CD4-positive, alpha-beta T cell treated with Interleukin-21 for 1 hour (primary cell): ENCODE data around the gene ALDH5A1.
"Not testable (repeated sequence)": the region's sequence is repeated elsewhere in the genome, so short reads cannot be mapped to it uniquely, and the experiment has no call there.

ENCODE experiments used
- DNase-seq: peaks from one replicate; pipeline ENCODE4 v3.0.0-alpha.2; 2020

ALDH5A1 gene

DNA sequence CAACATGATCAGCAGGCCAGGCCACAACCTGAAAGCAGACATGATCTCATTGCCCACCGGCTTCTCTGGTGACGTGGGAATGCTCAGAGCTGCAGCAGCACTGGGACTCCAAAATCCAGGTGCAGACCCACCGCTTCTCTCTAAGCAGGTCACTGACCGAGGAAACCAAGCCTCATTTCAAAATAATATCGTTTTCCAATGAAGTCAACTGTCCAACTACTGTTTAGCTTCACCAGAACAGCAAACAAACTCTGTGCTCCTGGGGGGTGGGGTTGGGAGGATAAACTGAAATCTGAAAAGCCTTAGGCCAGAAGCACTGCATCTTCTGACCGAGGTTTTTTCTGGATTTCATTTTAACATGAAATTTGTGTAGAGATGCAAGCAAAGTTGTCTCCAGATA, 5.3 kb upstream of the ALDH5A1 start, which contains the start of gene GPLD1:
Gene GPLD1 (minus strand): TSS at position 109 of the 400 bp plus-strand sequence. CDS start 67 bp downstream, at position 42.
- DNase-seq: no peak

- no peak for DNase-seq
Observed at GRCh38 chr6:24489881-24490280, 4.9 kb upstream of the ALDH5A1 start.

- DNase-seq: no peak
Observed at GRCh38 chr6:24490948-24491347, 3.8 kb upstream of the ALDH5A1 start.

DNA sequence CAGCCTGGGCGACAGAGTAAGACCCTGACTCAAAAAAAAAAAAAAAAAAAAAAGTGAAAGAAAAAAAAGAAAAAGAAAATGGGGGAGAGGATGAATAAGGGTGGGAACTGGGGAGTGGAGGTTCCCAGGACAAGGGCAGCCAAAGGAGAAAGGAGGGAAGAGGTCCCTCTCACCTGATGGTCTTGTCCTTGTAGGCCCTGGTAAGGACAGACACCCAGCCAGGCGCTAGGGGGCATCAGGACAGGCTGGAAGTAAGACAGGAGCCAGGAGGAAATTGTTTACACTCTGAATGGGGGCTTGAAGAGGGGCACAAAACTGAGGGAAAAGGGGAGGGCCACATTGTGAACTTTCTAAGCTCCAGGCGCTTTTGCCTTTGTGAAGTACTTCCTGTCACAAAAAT, 2.3 kb upstream of the ALDH5A1 start:
- no peak for DNase-seq

- no peak for DNase-seq
Observed at GRCh38 chr6:24493945-24494820, 586 bp upstream of the ALDH5A1 start.

GRCh38 chr6:24497254-24497970, 2.6 kb downstream of the ALDH5A1 start:
- peak; percentile 12 for DNase-seq

DNA sequence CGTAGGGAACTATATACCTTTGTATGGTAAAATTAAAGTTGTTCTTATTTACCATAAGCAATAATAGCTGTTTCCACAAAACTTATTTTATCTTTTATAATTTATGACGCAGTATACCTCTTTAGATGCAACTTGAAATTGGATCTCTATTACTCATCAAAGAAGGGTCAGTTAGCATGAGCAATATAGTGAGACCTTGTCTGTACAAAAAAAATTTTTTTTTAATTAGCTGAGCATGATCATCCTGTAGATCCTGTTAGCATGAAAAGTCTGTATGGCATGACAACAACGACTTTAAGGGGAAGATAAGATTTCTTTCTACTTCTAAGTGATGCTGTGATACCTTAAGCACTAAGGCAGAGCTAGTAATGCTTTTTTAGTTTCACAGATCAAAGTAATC, 5.9 kb downstream of the ALDH5A1 start:
- DNase-seq: no peak

GRCh38 chr6:24501374-24501773, 6.6 kb downstream of the ALDH5A1 start:
- no peak for DNase-seq

GRCh38 chr6:24501914-24502313, 7.1 kb downstream of the ALDH5A1 start:
- no peak for DNase-seq

- no peak for DNase-seq
Observed at GRCh38 chr6:24504287-24504648, 9.5 kb downstream of the ALDH5A1 start.

DNA sequence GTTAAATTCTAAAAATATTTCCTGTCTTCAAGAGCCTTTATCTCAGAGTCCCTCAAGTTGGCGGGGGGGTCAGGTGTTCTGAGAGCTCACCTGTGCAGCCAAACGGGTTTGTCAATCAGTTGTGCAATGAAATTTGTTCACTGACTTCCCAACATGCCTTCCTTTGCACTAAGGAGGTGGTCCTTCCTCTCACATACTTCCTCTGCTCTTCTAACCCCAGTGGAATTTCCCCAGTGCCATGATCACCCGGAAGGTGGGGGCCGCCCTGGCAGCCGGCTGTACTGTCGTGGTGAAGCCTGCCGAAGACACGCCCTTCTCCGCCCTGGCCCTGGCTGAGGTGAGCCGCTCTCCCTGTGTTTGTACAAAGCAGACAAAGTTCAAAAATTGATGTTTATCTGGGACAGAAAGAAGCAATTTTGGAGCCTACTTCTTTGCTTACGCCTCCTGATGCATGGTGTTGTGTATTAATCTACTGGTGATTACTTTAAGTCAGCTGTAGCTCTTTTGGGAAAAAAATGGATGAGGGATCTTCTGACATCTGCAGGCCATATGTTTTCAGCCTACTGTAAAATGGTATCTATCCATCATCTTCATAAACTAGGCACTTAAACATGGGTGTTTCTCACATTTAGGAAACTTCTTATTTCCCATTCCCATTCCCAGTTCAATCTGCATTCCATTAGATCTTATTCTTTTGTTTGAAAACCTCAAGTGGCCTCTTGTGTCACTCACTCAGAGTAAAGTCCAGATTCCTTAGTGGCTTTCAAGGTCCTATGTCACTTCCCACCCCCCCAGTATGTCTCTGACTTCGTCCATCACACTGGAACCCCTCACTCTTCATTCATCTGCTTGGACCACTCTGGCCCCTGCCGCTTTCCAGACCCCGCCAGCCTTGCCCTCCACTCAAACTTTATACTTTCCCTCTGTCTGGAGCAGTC, 10.1 kb downstream of the ALDH5A1 start:
- DNase-seq: no peak

- no peak for DNase-seq
Observed at GRCh38 chr6:24506814-24507520, 12.2 kb downstream of the ALDH5A1 start.

- not testable (repeated sequence) for DNase-seq
Observed at GRCh38 chr6:24511976-24512375, 17.2 kb downstream of the ALDH5A1 start.

GRCh38 chr6:24513602-24514001, 18.8 kb downstream of the ALDH5A1 start:
- no peak for DNase-seq

DNA sequence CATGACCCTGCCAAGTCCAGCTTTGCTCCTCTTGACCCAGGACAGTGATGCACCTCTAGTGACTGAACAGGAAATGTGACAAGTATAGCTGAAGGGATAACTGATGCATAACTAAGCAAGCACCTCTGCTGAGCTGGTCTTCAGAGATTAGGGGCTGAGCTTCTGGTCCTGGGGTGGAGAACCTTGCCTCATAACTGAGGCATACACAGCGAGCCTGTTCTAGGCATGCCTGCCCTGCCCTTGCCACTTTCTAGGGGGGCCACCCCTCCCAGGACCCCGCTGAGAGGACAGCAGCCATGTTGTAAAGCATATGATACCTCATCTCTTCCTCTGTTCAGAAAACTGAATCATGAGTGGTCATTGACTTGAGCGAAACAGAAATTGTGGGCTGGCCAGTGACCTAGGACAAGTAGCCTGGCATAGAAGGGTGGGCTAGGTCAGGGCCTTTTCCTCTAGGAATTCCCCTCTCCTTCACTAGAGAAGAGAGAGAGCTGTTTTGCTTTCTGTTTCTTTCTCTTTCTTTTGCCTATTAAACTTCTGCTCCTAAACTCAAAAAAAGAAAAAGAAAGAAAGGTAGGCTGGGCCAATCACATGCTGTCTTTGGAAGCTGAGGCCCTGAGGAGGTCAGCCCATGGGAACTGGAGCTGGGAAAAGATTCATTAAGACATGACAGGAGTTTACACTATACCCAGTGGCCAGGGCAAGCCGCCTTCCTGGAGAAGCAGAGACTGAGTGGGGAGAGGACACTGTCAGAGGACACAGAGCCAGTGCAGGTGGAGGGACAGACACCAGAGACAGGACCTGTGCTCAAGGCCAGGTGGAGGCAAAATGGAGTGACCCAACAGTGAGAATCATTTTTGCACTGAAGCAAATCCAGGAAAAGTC, 23.1 kb downstream of the ALDH5A1 start:
- DNase-seq: no peak

DNA sequence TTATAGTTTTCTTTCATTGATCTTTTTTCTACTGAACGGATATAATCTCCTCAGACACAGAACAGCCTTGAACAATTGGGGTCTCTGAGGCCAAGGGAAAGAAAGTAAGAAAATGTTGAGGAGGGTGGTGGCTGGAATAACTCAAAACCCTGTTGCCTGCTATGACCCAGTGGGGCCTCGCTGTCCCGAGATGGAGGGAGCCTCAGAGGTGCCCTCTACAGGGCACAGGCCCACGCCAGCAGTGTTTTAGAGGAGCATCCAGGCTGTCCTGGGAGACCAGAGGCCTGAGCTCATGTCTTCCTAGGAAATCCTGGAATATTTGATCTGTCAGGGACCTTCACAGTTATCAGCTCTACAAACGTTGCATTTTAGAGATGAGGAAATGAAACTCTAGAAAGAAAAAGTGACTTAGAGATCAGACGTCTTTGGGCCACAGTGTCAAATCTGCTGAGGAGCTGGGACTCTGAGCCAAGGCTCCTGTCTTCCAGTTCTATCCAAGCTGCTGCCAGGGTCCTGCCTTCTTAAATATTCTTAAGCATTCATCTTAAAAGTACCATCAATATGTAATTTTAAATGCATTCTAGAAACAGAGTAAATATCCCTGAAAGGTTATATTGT, 26.3 kb downstream of the ALDH5A1 start:
- peak; percentile 23 for DNase-seq

GRCh38 chr6:24522228-24523176, 27.7 kb downstream of the ALDH5A1 start:
- DNase-seq: no peak

GRCh38 chr6:24524329-24524728, 29.6 kb downstream of the ALDH5A1 start:
- no peak for DNase-seq

GRCh38 chr6:24524805-24525204, 30.0 kb downstream of the ALDH5A1 start:
- peak; percentile 19 for DNase-seq

- no peak for DNase-seq
Observed at GRCh38 chr6:24529985-24530384, 35.2 kb downstream of the ALDH5A1 start.
